ENCODE data around the gene BMPR1A. TPM values are rescaled to one million over a fixed set of nuclear protein-coding genes. Genes with fewer than 3 reads are reported as not detected.

Gene BMPR1A
- total RNA-seq, 1 experiment from 2014 or later, result 63.2 TPM

DNA sequence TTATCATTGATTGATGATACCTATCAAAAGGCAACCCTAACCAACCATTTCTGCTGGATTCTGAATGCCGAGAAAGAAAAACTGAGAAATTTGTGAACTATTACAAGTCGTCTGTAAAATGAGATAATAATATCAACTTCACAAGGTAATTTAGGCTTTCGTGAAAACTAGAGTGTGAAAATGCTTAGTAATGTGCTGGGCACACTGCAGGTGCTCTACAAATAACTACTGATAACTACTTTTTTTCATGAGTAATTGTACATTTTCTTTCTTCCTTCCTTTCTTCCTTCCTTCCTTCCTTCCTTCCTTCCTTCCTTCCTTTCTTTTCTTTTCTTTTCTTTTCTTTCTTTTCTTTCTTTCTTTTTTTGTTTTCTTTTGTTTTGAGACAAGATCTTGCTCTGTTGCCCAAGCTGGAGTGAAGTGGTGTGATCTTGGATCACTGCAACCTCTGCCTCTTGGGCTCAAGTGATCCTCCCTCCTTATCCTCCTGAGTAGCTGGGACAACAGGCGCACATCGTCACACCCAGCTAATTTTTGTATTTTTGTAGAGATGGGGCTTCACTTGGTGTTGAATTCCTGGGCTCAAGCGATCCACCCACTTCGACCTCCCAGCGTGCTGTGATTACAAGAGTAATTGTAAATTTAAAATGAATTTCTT is 42.9 kb downstream of the BMPR1A start:
- ChIA-PET CTCF (interaction anchor here (0.6 kb wide), 1 partner anchor 84 kb away, joined by 3 read pairs; no protein-coding TSS in a partner anchor), POLR2A (no interaction called here)
- Histone ChIP-seq H3K27me3 (replicated peaks; ENCODE audit: control insufficient read depth, insufficient read depth, low read length) (no peaks in the 10 kb centered on the region), H3K4me1 (0 out of 2 replicates have a peak, but pooled peaks cover 6% of the 10 kb centered on the region), H3K9me3 (no peaks in the 10 kb centered on the region), H3K4me3 (ENCODE audit: low read depth, low read length) (no peak overlapping the region), H3K36me3 (ENCODE audit: control insufficient read depth, insufficient read depth, low read length) (no peaks in the 10 kb centered on the region)
- Mint-ChIP-seq H3K36me3 (ENCODE audit: insufficient read depth, unreplicated experiment) (peaks cover 8% of the 10 kb centered on the region), H3K27ac (ENCODE audit: unreplicated experiment) (no peak overlapping the region), H3K9me3 (ENCODE audit: unreplicated experiment) (no peaks in the 10 kb centered on the region), H3K4me1 (ENCODE audit: low read depth, unreplicated experiment) (peaks cover 5% of the 10 kb centered on the region), H3K27me3 (ENCODE audit: insufficient read depth, unreplicated experiment) (no peaks in the 10 kb centered on the region), H3K4me3 (ENCODE audit: unreplicated experiment) (no peak overlapping the region)
- TF ChIP-seq, protein P1, sequence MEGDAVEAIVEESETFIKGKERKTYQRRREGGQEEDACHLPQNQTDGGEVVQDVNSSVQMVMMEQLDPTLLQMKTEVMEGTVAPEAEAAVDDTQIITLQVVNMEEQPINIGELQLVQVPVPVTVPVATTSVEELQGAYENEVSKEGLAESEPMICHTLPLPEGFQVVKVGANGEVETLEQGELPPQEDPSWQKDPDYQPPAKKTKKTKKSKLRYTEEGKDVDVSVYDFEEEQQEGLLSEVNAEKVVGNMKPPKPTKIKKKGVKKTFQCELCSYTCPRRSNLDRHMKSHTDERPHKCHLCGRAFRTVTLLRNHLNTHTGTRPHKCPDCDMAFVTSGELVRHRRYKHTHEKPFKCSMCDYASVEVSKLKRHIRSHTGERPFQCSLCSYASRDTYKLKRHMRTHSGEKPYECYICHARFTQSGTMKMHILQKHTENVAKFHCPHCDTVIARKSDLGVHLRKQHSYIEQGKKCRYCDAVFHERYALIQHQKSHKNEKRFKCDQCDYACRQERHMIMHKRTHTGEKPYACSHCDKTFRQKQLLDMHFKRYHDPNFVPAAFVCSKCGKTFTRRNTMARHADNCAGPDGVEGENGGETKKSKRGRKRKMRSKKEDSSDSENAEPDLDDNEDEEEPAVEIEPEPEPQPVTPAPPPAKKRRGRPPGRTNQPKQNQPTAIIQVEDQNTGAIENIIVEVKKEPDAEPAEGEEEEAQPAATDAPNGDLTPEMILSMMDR (IDR thresholded peaks at IDR 0.05; ENCODE audit: insufficient read depth in 1 of 2, low read depth in 1 of 2, low read length in 1 of 2, severe bottlenecking in 1 of 2, unreplicated experiment in 1 of 2), result no peak
- BruUV-seq (replicated peaks), result no TSS peak
- DNase-seq, result no peak
- intact Hi-C loops (cut with micrococcal nuclease; ENCODE audit: unreplicated experiment), result no loop called here

DNA sequence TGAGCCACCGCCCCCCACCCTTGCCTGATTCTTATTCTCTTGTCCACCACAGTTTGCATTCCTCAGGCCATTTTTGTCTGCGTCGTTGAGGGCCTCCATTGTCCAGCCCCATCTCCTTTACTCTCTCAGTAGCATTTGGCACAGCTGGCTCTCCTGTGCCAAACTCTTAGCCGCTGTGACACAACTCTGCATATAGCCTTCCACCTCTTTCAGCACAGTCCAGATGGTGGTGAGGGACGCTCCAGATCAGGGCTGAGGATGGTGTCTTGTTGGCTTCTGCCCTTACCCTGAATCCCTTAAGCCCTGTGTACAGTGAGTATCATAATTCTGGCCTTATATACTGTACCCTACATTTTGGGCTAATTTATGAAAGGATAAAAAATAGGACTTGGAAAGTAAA is 45.6 kb downstream of the BMPR1A start:
- ChIA-PET POLR2A (no interaction called here), CTCF (no interaction called here)
- Mint-ChIP-seq H3K27ac (ENCODE audit: unreplicated experiment) (no peak overlapping the region), H3K36me3 (ENCODE audit: insufficient read depth, unreplicated experiment) (peaks cover 17% of the 10 kb centered on the region), H3K27me3 (ENCODE audit: insufficient read depth, unreplicated experiment) (no peaks in the 10 kb centered on the region), H3K4me1 (ENCODE audit: low read depth, unreplicated experiment) (peaks cover 5% of the 10 kb centered on the region), H3K9me3 (ENCODE audit: unreplicated experiment) (no peaks in the 10 kb centered on the region), H3K4me3 (ENCODE audit: unreplicated experiment) (no peak overlapping the region)
- DNase-seq, result no peak
- BruUV-seq (replicated peaks), result no TSS peak
- H3K4me3 ChIP-seq (ENCODE audit: low read depth, low read length), result no peak overlapping the region
- intact Hi-C loops (cut with micrococcal nuclease; ENCODE audit: unreplicated experiment), result no loop called here
- H3K27me3 ChIP-seq (replicated peaks; ENCODE audit: control insufficient read depth, insufficient read depth, low read length), result no peaks in the 10 kb centered on the region
- no peaks in the 10 kb centered on the region for H3K36me3 ChIP-seq (ENCODE audit: control insufficient read depth, insufficient read depth, low read length)
- TF ChIP-seq, protein P1 (IDR thresholded peaks at IDR 0.05; ENCODE audit: insufficient read depth in 1 of 2, low read depth in 1 of 2, low read length in 1 of 2, severe bottlenecking in 1 of 2, unreplicated experiment in 1 of 2), result no peak
- H3K9me3 ChIP-seq, result no peaks in the 10 kb centered on the region
- no peaks in the 10 kb centered on the region for H3K4me1 ChIP-seq

- H3K36me3 Mint-ChIP-seq (ENCODE audit: insufficient read depth, unreplicated experiment), result peaks cover 17% of the 10 kb centered on the region
- no peak for DNase-seq
- CTCF ChIA-PET, result no interaction called here
- POLR2A ChIA-PET, result no interaction called here
- no peak overlapping the region for H3K27ac Mint-ChIP-seq (ENCODE audit: unreplicated experiment)
- H3K4me1 Mint-ChIP-seq (ENCODE audit: low read depth, unreplicated experiment), result peaks cover 5% of the 10 kb centered on the region
- BruUV-seq (replicated peaks), result no TSS peak
- H3K27me3 ChIP-seq (replicated peaks; ENCODE audit: control insufficient read depth, insufficient read depth, low read length), result no peaks in the 10 kb centered on the region
- intact Hi-C loops (cut with micrococcal nuclease; ENCODE audit: unreplicated experiment), result no loop called here
- H3K4me1 ChIP-seq, result no peaks in the 10 kb centered on the region
- TF ChIP-seq, protein P1 (IDR thresholded peaks at IDR 0.05; ENCODE audit: insufficient read depth in 1 of 2, low read depth in 1 of 2, low read length in 1 of 2, severe bottlenecking in 1 of 2, unreplicated experiment in 1 of 2), result no peak
- H3K27me3 Mint-ChIP-seq (ENCODE audit: insufficient read depth, unreplicated experiment), result no peaks in the 10 kb centered on the region
- no peaks in the 10 kb centered on the region for H3K9me3 Mint-ChIP-seq (ENCODE audit: unreplicated experiment)
- no peak overlapping the region for H3K4me3 ChIP-seq (ENCODE audit: low read depth, low read length)
- no peak overlapping the region for H3K4me3 Mint-ChIP-seq (ENCODE audit: unreplicated experiment)
- H3K36me3 ChIP-seq (ENCODE audit: control insufficient read depth, insufficient read depth, low read length), result no peaks in the 10 kb centered on the region
- H3K9me3 ChIP-seq, result no peaks in the 10 kb centered on the region
Observed at GRCh38 chr10:86802473-86803108, 46.2 kb downstream of the BMPR1A start.

All from Caco-2 (cell line).